Measurements from ENCODE around the gene PTGES2. TPM values are rescaled to one million over a fixed set of nuclear protein-coding genes. Genes with fewer than 3 reads are reported as not detected.

PTGES2 gene
- total and polyA plus RNA-seq, 9 of the 15 experiments (the other 6 are each of a cell fraction or from before 2014, with no cell fraction given), result 2.4 to 196 (median 90.1) TPM

- TF ChIP-seq, protein P1, sequence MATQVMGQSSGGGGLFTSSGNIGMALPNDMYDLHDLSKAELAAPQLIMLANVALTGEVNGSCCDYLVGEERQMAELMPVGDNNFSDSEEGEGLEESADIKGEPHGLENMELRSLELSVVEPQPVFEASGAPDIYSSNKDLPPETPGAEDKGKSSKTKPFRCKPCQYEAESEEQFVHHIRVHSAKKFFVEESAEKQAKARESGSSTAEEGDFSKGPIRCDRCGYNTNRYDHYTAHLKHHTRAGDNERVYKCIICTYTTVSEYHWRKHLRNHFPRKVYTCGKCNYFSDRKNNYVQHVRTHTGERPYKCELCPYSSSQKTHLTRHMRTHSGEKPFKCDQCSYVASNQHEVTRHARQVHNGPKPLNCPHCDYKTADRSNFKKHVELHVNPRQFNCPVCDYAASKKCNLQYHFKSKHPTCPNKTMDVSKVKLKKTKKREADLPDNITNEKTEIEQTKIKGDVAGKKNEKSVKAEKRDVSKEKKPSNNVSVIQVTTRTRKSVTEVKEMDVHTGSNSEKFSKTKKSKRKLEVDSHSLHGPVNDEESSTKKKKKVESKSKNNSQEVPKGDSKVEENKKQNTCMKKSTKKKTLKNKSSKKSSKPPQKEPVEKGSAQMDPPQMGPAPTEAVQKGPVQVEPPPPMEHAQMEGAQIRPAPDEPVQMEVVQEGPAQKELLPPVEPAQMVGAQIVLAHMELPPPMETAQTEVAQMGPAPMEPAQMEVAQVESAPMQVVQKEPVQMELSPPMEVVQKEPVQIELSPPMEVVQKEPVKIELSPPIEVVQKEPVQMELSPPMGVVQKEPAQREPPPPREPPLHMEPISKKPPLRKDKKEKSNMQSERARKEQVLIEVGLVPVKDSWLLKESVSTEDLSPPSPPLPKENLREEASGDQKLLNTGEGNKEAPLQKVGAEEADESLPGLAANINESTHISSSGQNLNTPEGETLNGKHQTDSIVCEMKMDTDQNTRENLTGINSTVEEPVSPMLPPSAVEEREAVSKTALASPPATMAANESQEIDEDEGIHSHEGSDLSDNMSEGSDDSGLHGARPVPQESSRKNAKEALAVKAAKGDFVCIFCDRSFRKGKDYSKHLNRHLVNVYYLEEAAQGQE (IDR thresholded peaks at IDR 0.05; ENCODE audit: borderline replicate concordance), result no peak; the same call in 1 of the 2 replicates
- TF ChIP-seq, protein P1 (CRISPR knock-in tag; IDR thresholded peaks at IDR 0.05; ENCODE audit: low read depth), result no peak
- TF ChIP-seq EWSR1 (IDR thresholded peaks at IDR 0.05; ENCODE audit: borderline replicate concordance, low read depth, partially characterized antibody) (no peak), ETV5 (CRISPR knock-in tag; IDR thresholded peaks at IDR 0.05; ENCODE audit: low read depth) (no peak; the same call in 1 of the 2 replicates), BHLHE40 (IDR thresholded peaks at IDR 0.05; ENCODE audit: low read length) (peak; percentile 78), ZFP36 (IDR thresholded peaks at IDR 0.05; ENCODE audit: low read depth, low read length, partially characterized antibody) (no peak), ZBTB7A (IDR thresholded peaks at IDR 0.05; ENCODE audit: borderline replicate concordance, control insufficient read depth, low read depth, low read length) (no peak), NR2F6 (CRISPR knock-in tag; IDR thresholded peaks at IDR 0.05) (no peak), ZNF311 (CRISPR knock-in tag; IDR thresholded peaks at IDR 0.05) (no peak), FOSL1 (tag; conservative IDR thresholded peaks at IDR 0.05) (no peak), ZNF76 (CRISPR knock-in tag; IDR thresholded peaks at IDR 0.05; ENCODE audit: borderline replicate concordance) (no peak), EHMT2 (IDR thresholded peaks at IDR 0.05) (no peak), ZNF518B (CRISPR knock-in tag; IDR thresholded peaks at IDR 0.05) (no peak), ZC3H4 (CRISPR knock-in tag; IDR thresholded peaks at IDR 0.05; ENCODE audit: borderline replicate concordance) (no peak), ZNF436 (CRISPR knock-in tag; IDR thresholded peaks at IDR 0.05) (no peak), SRF (CRISPR knock-in tag; IDR thresholded peaks at IDR 0.05) (no peak)
Measured at GRCh38 chr9:128098297-128099230, 29.0 kb downstream of the PTGES2 start (continued).
